ENCODE measurements around the gene STOX1.
"Not testable (repeated sequence)": the region's sequence is repeated elsewhere in the genome, so short reads cannot be mapped to it uniquely, and the experiment has no call there.

The STOX1 gene

GRCh38 chr10:68831961-68832455 lies 4.7 kb downstream of the STOX1 start:
- no peak for DNase-seq

GRCh38 chr10:68832601-68833000 lies 5.3 kb downstream of the STOX1 start:
- no peak for DNase-seq

- no peak for DNase-seq
These were observed 10.4 kb downstream of the STOX1 start for GRCh38 chr10:68837626-68838322.

- not testable (repeated sequence) for DNase-seq
These were observed 13.3 kb downstream of the STOX1 start for GRCh38 chr10:68840650-68841049.

- DNase-seq: no peak
These were observed 20.9 kb downstream of the STOX1 start for GRCh38 chr10:68848281-68848680.

- no peak for DNase-seq
These were observed 21.5 kb downstream of the STOX1 start for GRCh38 chr10:68848806-68849205.

GRCh38 chr10:68856352-68856751 lies 29.0 kb downstream of the STOX1 start:
- DNase-seq: no peak

- no peak for DNase-seq
These were observed 29.7 kb downstream of the STOX1 start for GRCh38 chr10:68857005-68857404.

- DNase-seq: no peak
These were observed 33.9 kb downstream of the STOX1 start for GRCh38 chr10:68861253-68861652.

- DNase-seq: no peak
These were observed 37.3 kb downstream of the STOX1 start for GRCh38 chr10:68864611-68865010.

- DNase-seq: not testable (repeated sequence)
These were observed 40.8 kb downstream of the STOX1 start for GRCh38 chr10:68868173-68868572.

GRCh38 chr10:68869623-68870022 lies 42.3 kb downstream of the STOX1 start:
- no peak for DNase-seq

GRCh38 chr10:68870061-68870460 lies 42.7 kb downstream of the STOX1 start:
- DNase-seq: no peak

GRCh38 chr10:68870545-68871104 lies 43.3 kb downstream of the STOX1 start:
- DNase-seq: no peak

- no peak for DNase-seq
These were observed 43.9 kb downstream of the STOX1 start for GRCh38 chr10:68871105-68871711.

- no peak for DNase-seq
These were observed 44.5 kb downstream of the STOX1 start for GRCh38 chr10:68871731-68872342.

GRCh38 chr10:68876246-68877138 lies 49.2 kb downstream of the STOX1 start:
- DNase-seq: no peak

- DNase-seq: no peak
These were observed 50.3 kb downstream of the STOX1 start for GRCh38 chr10:68877482-68878110.

GRCh38 chr10:68878496-68878895 lies 51.2 kb downstream of the STOX1 start:
- DNase-seq: no peak

GRCh38 chr10:68879628-68880027 lies 52.3 kb downstream of the STOX1 start:
- no peak for DNase-seq

GRCh38 chr10:68880181-68880580 lies 52.9 kb downstream of the STOX1 start:
- DNase-seq: no peak

GRCh38 chr10:68895041-68895440 lies 67.7 kb downstream of the STOX1 start:
- no peak for DNase-seq

Measured in stimulated activated CD8-positive, alpha-beta memory T cell treated with anti-CD3 and anti-CD28 coated beads, Interleukin-4, amount 100 ng/mL, for 48 hours (primary cell).